HG03558 (cell line): Measurements from ENCODE around the gene LSAMP.

ENCODE experiments used
- ATAC-seq: cut with Tn5 transposase; IDR thresholded peaks from one replicate; pipeline ENCODE4 v1.9.1; 2021; ENCODE audit warnings: moderate number of reproducible peaks; ENCODE audit not compliant: unreplicated experiment; ENCODE audit errors: extremely low read depth

The LSAMP gene

DNA sequence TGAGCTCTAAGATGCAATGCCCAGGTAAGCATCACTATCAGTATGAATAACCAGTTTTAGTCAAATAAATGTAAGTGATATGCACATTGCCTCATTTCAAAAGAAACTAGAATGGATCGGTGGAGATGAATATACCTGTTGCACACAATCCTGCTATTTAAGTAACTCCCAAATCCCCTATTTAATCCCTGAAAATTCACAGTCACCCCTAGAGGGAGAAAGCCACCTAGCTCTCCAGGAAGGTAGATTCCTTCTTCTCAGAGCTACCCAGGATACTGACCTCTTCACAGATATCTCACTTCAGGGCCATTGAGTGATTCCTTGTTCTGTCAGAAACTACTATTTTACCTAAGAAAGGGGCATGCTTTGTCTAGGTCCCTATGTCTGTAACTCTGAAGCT lies 11.7 kb downstream of the LSAMP start:
- ATAC-seq, result no peak

DNA sequence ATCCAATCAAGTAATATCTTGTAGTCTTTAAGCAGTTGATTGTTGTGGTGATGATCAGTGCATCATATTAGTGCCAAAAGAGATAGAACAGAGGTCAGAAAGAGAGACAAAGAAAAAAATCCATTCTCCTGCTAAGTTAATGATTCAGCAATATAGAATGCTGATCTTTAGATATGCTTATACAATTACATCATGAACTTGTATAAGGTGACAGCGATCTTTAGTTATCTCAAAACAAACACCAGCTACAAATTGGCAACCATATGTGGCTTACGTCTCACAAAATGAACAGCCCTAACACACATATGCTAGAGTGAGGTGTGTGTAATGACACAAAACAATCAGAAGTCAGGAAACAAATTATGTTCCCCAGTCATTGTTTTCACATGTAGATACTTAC lies 12.5 kb downstream of the LSAMP start:
- no peak for ATAC-seq

DNA sequence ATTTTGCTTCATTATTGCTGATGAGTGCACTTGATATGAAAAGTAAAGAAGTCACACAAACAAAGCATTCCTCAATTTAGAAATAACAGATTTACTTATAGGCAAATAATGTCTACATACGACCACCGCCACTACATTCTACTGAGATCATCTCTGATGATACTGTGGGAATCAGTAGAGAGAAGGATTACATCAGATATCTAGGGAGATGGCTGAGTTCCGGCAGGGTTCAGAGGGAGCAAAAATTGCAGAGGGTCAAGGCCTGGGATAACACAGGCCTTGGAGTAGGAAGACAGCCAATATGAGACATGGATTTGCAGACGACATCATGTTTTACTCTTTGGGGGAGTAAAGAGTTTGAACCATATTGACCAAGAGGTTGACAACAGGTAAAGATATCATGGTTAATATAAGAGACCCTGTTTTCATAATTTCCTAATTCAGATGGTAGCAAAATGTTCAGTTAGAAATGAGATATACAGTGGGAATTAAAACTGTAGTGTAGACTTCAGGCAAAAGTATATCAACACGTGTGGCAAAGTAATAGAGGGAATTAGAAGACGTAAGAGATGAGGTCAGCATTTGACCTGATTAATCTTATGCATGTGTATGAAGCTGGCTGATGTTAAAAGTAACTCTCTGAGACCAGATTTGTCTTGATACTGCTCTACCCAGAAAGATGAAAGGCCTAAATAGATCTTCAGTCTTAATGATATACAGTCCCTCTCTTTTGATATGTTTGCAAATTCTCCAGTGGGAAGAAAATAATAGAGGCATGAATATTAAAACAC lies 15.6 kb downstream of the LSAMP start:
- no peak for ATAC-seq

DNA sequence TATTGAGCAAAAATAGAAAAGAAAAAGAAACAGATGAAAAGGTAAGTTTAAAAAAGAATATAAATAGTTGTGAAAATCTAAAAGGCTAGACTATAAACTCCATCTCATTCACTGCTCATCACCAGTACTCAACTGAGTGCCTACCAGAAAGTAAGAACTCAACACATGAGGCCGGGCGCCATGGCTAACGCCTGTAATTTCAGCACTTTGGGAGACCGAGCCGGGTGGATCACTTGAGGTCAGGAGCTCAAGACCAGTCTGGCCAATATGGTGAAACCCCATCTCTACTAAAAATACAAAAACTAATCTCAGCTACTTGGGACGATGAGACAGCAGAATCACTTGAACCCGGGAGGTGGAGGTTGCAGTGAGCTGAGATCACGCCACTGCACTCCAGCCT lies 19.3 kb downstream of the LSAMP start:
- ATAC-seq, result no peak

DNA sequence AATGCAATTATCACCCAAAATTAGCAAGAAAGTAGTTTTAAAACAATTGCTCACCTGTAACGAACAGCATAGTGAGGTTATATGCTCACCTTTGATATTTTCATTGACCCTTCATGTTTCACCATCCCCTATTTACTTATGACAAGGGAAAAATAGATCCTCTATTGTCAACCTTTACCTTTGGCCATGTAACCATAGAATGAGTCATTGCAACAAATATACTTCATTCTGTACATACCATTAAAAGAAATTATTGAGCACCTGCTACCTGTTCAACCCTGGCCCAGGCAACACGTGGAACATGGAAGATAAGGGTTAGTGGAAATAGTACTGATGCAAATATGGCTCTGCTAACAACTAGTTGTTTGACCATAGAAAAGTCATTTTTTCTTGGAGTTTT lies 20.2 kb downstream of the LSAMP start:
- ATAC-seq, result no peak

DNA sequence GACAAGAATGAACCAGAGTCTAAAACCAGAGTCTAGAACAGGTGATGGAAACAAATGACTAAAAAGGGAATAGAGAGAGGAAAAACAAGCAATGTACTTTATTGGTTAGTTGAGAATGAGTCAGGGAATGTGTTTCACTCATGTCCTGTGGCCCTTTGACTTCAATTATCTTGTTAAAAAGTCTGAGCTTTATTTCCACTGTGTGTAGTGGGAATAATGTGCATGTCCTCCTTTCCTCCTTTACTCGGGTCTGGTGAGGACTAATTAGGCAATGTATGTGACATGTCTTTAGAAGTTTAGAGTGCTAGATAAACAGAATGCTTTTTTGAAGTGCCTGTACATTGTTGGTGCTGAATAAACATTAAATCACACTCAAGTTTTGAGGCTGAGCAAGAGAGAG lies 21.3 kb downstream of the LSAMP start:
- no peak for ATAC-seq

DNA sequence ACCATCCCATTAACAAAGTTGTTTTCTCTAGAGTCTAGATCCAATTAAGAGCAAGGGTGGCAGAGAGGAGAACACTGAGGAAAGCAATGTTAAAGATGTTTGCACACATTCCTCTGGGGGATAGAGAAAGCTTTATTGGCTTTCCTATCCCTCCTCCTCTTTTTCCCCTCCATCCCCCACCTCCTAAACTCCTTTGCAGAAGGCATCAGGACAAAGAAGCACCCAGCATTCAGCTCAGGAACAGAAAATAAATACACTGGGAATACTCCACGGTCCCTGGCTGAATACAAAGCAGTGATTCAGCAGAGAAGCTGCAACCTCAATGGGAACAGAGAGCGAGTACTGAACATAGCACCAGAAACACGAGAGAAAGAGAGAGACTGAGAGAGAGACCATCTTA lies 21.9 kb downstream of the LSAMP start:
- no peak for ATAC-seq

DNA sequence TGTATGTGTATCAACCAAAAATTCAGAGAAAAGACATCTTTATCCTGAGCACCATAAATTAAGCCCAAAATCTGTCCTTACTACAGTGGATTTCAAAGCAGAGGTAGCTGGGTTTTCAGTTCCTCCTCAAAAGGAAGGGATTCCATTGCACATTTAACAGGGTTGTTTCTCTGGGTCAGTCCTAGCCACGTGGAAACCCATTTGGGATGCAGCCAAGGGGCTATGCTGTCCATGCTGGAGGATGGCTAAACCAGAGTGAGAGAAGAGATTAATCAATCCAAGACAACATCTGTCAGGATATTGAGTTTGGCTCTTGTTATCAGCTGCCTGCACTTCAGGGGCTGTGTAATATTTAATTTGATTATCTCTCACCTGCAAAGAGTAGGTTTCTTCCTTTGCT lies 28.1 kb downstream of the LSAMP start:
- ATAC-seq, result no peak

DNA sequence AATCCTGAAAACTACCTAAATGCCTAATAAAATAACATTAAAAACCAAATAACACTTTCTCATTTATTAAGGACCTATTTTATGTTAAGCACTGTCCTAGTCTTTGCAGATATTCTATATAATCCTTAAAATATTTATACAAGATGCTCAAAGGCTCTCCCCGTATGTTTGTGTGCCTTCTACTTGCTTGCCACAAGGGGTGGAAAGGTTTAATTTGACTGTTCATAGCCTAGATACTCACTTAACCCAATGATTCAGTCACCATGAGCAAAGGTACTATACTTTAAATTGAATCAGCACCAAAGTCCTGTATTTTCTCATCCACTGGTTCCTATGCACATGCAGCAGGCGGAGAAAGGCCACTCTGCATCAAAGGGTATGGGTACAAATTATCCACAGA lies 32.0 kb downstream of the LSAMP start:
- ATAC-seq, result no peak

DNA sequence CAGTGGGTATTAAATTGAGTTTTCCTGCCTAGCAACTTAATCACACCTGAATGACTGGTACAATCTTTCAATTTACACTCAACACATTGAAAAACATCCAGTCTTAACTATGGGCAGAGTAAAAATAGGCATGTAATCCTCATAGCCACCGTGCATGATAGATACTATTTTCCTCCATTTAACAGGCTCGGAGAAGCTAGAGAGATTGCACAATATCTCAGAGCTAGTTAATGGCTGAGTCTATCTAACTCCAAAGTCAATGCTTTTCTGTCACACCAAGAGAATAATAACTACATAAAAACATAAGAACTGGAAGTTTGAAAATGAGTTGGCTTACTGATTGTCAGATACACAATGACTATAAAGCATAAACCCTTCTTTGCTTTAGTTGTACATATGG lies 36.8 kb downstream of the LSAMP start:
- no peak for ATAC-seq

DNA sequence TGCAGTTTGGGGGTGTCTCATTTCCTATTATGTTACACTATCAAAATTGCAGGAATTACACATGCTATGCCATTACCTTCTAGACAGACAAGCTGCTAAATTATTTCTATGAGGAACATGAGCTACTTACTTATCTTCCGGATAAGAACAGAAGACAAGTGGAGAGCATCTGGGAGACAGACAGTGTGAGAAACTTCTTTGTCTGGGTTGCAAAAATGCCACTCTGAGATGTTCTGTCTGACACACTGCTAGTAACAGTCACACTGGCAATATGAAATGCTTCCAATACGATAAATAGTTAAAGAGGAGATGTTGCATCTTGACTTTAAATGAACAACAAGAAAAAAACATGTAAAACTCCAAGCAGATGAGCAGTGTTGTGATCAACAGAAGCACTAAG lies 40.1 kb downstream of the LSAMP start:
- no peak for ATAC-seq

DNA sequence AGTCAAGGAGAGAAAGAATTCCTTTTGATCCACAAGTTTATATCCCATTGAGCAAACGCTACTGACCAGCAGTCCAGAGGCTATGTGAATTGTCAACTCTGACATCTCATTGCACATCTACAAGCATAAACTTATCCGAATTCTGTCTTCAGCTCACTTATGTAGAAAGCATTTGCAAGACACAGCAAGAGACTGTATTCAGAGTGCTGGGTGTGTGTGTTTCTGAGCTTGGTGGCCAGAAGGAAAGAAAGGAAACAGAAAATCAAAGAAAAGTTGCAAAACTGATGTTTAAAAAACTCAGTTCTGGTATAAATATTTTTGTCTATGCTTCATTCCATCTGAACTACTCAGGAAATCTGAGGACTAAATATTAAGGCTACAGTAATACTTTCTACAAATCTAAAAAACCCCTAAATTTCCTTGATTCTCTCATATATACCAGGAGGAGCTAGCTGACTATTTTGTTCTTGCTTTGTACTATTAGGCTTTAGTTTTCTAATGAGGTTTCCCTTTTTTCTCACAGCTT lies 45.5 kb downstream of the LSAMP start:
- no peak for ATAC-seq

DNA sequence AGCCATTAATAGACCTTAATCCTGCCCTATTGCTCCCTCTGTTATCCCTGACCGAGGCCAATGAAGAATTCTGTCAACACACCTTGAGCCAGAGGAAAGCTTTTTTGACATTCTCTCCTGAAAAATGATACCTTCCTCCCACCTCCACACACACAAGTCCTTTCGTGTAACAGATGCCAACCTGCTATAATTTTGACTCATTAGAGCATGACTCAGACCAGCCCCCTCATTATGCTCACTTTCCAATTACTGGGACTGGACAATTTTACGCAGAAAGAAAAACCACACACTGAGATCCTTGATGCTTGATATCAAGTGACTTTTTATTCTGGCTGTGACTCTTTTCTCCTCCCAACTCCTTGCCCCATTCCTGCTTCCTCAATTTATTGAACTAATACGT lies 50.9 kb downstream of the LSAMP start:
- ATAC-seq, result no peak

DNA sequence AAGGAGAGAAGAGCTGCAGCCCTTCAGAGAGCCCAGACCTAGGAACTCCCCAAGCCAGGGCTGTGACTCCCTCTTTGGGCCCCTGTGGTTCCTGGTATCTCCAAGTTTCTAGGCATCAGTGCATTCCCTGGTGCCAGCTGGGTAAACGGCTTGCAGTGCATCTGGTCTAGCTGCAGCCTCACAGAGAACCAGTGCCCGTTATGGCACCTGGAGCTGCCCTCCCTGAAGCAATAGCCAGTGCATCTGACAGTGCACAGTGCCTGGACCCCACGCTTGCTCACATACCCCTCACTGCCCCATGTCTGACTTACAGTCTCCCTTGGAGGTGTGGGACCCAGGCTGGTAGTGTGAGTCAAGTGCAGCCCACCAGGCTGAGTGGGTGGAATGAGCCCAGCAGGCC lies 52.1 kb downstream of the LSAMP start:
- ATAC-seq, result no peak

DNA sequence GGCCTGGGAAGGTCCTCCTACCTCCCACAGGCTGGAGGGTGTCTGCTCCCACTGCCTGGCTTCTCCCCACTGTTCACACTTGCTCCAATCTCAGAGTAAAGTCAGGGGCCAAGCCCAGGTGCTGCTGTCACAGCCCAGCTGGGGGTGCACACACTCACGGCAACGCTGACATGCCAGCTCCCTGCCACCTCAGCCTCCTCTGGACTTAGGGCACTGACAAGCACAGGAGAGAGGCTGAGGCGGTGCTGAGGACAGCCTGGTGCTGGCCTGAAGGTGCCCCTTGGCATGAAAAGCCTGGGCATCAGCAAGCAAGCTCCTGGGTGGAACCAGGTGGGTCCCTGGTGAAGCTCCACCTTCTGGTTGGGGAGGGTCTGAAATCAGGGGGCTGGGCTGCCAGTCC lies 53.0 kb downstream of the LSAMP start:
- ATAC-seq, result no peak

DNA sequence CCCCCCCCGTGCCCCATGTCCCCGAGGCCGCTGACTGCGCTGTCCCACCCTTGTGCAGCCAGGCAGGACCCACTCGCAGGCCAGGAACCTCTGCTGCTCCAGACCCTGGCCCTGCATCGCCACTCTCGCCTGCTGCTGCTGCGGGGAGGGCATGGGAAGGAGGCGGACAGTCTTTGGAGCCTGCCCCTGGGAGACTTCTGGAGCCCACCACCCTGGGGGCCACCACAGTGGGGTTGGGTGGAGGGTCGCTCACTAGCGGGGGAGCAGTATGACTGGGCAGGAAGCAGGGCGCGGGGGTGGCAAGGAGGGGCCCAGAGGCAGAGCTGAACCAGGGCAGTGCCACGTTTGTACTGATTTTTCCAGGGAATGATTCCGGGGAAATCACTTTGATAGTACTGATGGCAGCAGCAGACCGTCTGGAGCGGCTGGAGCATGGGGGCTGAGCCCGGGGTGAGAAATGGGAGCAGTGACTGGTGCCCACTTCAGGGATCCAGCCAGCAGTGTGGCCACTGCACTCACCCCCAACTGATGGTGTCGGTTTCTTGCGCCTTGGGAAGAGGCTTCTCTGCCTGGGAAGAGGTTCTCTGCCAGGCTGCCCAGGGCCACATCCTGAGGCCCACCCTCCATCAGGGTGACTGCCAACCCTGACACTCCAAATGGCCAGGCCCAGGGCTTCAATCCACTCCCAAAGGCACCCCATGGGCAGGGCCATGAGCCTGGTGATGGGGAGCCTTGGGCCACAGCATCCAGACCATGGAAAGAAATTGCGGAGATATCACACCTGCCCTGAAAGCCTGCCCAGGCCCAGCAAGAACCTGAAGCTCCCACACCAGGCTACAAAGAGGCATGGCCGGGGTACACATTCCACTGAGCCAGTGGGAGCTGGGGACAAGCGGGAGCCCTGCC lies 53.7 kb downstream of the LSAMP start:
- ATAC-seq, result no peak

DNA sequence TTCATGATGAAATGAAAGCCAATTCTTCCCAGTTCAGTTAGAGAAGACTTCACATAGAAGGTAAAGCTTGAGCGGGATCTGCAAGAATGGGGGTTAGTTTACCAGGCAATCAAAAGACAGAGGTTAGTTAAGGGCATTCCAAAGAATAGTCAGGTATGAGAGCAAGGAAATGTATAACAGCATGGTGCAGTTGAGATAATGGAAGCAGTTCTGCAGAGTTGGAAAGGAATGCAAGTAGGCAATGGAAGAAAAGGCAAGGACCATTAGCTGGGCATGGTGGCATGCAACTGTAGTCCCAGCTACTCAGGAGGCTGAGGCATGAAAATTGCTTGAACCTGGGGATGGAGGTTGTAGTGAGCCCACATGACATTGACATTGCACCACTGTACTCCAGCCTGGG lies 55.0 kb downstream of the LSAMP start:
- ATAC-seq, result no peak

DNA sequence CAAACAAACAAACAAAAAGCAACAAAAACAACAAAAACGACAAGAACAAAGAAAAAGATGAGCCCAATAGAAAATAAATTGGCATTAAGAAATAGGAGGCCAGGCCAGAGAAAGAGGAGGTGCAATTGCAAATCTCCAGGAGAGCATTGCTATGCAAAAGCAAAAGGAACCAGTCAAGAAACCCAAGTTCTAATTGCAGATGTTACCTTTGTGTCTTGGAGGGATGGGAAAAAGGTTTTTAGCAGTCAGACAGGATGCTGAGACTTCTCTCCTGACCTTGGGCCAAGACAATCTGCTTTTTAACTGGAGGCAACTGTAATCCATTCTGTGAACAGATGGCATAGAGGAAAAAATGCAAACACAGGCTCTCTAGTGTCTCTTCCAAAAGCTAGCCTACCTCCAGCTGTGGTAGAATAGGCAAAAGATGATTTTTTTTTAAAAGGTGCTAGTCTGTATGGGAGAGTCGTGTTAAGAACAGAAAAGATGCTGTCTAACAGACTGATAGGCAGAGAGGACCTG lies 56.4 kb downstream of the LSAMP start:
- no peak for ATAC-seq

DNA sequence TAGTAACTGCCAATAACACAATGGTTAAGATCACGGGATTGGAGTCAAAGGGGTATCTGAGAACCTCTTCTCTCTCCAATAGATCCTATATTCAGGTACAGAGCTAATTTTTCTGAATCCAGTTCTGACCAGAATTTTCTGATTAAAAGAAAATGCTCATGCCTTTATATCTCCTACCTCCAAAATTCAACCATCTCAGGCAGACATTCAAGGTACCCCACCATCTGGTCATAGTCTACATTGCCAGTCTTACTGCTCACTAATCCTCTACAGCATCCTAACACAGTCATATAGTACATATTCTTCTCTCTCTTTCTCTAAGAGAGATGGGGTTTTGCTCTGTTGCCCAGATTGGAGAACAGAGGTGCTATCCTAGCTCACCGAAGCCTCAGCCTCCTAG lies 59.1 kb downstream of the LSAMP start:
- ATAC-seq, result no peak

DNA sequence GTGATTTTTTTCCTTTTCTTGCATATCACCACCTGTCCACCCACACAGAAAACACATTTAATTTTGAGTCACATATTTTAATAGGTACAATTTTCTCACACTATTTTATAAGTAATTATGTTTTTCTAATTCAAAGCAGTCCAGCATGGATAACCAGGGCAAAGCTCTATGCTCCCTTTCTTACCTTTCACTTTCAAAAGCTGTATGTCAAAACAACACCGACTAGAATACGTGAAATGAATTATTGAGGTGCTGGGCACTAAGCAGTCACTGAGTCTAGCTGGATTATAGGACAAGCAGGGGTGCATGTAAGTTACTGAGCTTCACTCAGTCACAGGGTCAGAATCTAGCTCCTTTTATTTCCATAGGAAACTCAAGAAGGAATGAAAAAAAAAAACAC lies 60.6 kb downstream of the LSAMP start:
- no peak for ATAC-seq

DNA sequence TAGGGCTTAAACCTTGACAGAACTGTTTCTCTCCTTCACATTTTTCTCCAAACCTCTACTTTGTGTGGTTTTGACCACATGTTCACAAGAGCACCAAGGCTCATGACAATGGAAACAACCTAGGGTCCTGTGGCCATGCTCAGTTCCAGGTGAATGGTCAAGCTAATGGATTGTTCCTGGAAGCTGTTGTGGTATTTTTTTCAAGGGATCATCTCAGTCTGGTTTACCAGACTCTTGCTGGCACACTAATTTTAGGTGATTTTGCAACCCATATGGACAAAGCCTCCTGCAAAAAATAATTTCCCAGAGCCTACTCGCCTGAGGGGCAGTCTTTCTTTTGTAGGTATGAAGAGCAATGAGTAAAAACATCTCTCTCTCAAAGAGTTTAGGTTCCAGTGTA lies 67.2 kb downstream of the LSAMP start:
- no peak for ATAC-seq
